SK-N-SH (cell line): ENCODE measurements around the gene CCDC13. TPM values are rescaled to one million over a fixed set of nuclear protein-coding genes. Genes with fewer than 3 reads are reported as not detected.

Experiments used
- CTCF ChIA-PET: fragments of 300-600, 350-600 bp; formaldehyde crosslinking; extraction: SDS; loops from one replicate; lab custom pipeline; 2021; lab: Yijun Ruan, JAX
- POLR2A ChIA-PET: fragments of 350-600 bp; sonication (Branson Sonifier 250); formaldehyde crosslinking; extraction: SDS; loops from one replicate; lab custom pipeline; 2020; ENCODE audit warnings: antibody characterized with exemption, inconsistent platforms; lab: Yijun Ruan, JAX
- DNase-seq: peaks from one replicate; pipeline ENCODE4 v3.0.0; 2012
- H2AFZ ChIP-seq: fragments of 200-600 bp; sonication (generic); 2 replicates; pipeline ENCODE4 v1.8.1; 2016; ENCODE audit warnings: antibody characterized with exemption, mild to moderate bottlenecking, low read depth
- H3F3A ChIP-seq: fragments of 200-600 bp; sonication (generic); replicated peaks from 2 replicates; pipeline ENCODE3; 2016; ENCODE audit warnings: antibody characterized with exemption, mild to moderate bottlenecking; ENCODE audit not compliant: insufficient read depth
- H3K27ac ChIP-seq, 2 experiments: fragments of 200-500 bp in 1 of 2; fragments of 200-600 bp in 1 of 2; sonication (Bioruptor generic) in 1 of 2; sonication (generic), shearing (Covaris generic) in 1 of 2; 2 replicates each; pipeline versions ENCODE4 v1.5.1 to v1.6.1; 2014 to 2016; ENCODE audit warnings: low read depth in 2 of 2, inconsistent platforms in 1 of 2, low read length in 1 of 2, mild to moderate bottlenecking in 1 of 2, mixed read lengths in 1 of 2
- H3K27me3 ChIP-seq: fragments of 200-600 bp; sonication (generic), shearing (Covaris generic); 2 replicates; pipeline ENCODE4 v1.6.1; 2016; ENCODE audit warnings: mixed run types; ENCODE audit not compliant: insufficient read depth
- H3K36me3 ChIP-seq, 2 experiments: fragments of 200-500 bp in 1 of 2; fragments of 200-600 bp in 1 of 2; sonication (Bioruptor generic) in 1 of 2; sonication (generic) in 1 of 2; replicated peaks in 1 of 2; 2 replicates each; pipeline versions ENCODE3 to v1.5.1; 2014 to 2016; ENCODE audit warnings: low read length in 1 of 2, mild to moderate bottlenecking in 1 of 2; ENCODE audit not compliant: insufficient read depth in 2 of 2, control insufficient read depth in 1 of 2
- H3K4me1 ChIP-seq, 2 experiments: fragments of 200-500 bp in 1 of 2; fragments of 200-600 bp in 1 of 2; sonication (Bioruptor generic) in 1 of 2; sonication (generic), shearing (Covaris generic) in 1 of 2; 2 replicates each; pipeline versions ENCODE4 v1.5.1 to v1.6.1; 2014 to 2016; ENCODE audit warnings: low read depth in 1 of 2, low read length in 1 of 2, mixed run types in 1 of 2; ENCODE audit not compliant: insufficient read depth in 2 of 2, control insufficient read depth in 1 of 2
- H3K4me2 ChIP-seq: fragments of 200-600 bp; sonication (generic), shearing (Covaris generic); 2 replicates; pipeline ENCODE4 v1.6.1; 2017; ENCODE audit warnings: mixed run types
- H3K4me3 ChIP-seq, 2 experiments: fragments of 200-500 bp in 1 of 2; fragments of 200-600 bp in 1 of 2; sonication (Bioruptor generic) in 1 of 2; sonication (generic), shearing (Covaris generic) in 1 of 2; 2 replicates each; pipeline versions ENCODE4 v1.5.1 to v1.8.1; 2014 to 2016; ENCODE audit warnings: low read depth in 2 of 2, inconsistent platforms in 1 of 2, low read length in 1 of 2, mild to moderate bottlenecking in 1 of 2, mixed read lengths in 1 of 2, moderate library complexity in 1 of 2
- H3K79me2 ChIP-seq: fragments of 200-600 bp; sonication (generic); 2 replicates; pipeline ENCODE4 v1.8.1; 2017; ENCODE audit warnings: mild to moderate bottlenecking; ENCODE audit not compliant: insufficient read depth
- H3K9ac ChIP-seq: fragments of 200-600 bp; sonication (generic); 2 replicates; pipeline ENCODE4 v1.6.1; 2017; ENCODE audit warnings: mixed run types
- H3K9me2 ChIP-seq: fragments of 200-600 bp; sonication (generic); 2 replicates; pipeline ENCODE4 v1.6.1; 2017; ENCODE audit warnings: mixed run types
- H3K9me3 ChIP-seq: fragments of 200-600 bp; sonication (generic); 2 replicates; pipeline ENCODE4 v1.6.1; 2017; ENCODE audit warnings: mixed run types, mild to moderate bottlenecking, moderate library complexity
- H4K20me1 ChIP-seq: fragments of 200-600 bp; sonication (generic); 2 replicates; pipeline ENCODE4 v1.6.1; 2017; ENCODE audit warnings: mild to moderate bottlenecking, mixed run types; ENCODE audit not compliant: insufficient read depth
- CHD2 ChIP-seq: fragments of 150-350 bp; IDR thresholded peaks from 2 replicates; pipeline ENCODE4 v1.6.1; 2018; ENCODE audit warnings: low read length; ENCODE audit not compliant: partially characterized antibody
- EP300 ChIP-seq, 2 experiments: IDR thresholded peaks; 2 replicates each; pipeline versions ENCODE4 v1.4.0 to v1.6.1; 2012; ENCODE audit warnings: borderline replicate concordance in 1 of 2, low read depth in 1 of 2, low read length in 1 of 2
- FOXJ3 ChIP-seq: sonication (generic); formaldehyde crosslinking; IDR thresholded peaks from 2 replicates; pipeline ENCODE4 v1.5.1; 2020; ENCODE audit warnings: mild to moderate bottlenecking, missing genetic modification reagents
- FOXM1 ChIP-seq: IDR thresholded peaks from 2 replicates; pipeline ENCODE4 v1.4.0; 2012; ENCODE audit warnings: low read depth, mild to moderate bottlenecking
- GABPA ChIP-seq: IDR thresholded peaks from 2 replicates; pipeline ENCODE4 v1.4.0; 2012; ENCODE audit warnings: low read depth, mild to moderate bottlenecking
- MEF2A ChIP-seq: IDR thresholded peaks from 2 replicates; pipeline ENCODE4 v1.4.0; 2012; ENCODE audit warnings: low read depth, borderline replicate concordance
- NFIC ChIP-seq: IDR thresholded peaks from 2 replicates; pipeline ENCODE4 v1.4.0; 2012; ENCODE audit warnings: borderline replicate concordance
- RAD21 ChIP-seq: IDR thresholded peaks from 2 replicates; pipeline ENCODE4 v1.6.1; 2012; ENCODE audit warnings: mild to moderate bottlenecking, low read length
- RXRA ChIP-seq: IDR thresholded peaks from 2 replicates; pipeline ENCODE4 v1.4.0; 2012; ENCODE audit warnings: low read depth, mild to moderate bottlenecking, borderline replicate concordance
- SMC3 ChIP-seq: IDR thresholded peaks from 2 replicates; pipeline ENCODE4 v1.6.1; 2012; ENCODE audit warnings: low read depth, low read length, improper control_type of control experiment
- TAF1 ChIP-seq: IDR thresholded peaks from 2 replicates; pipeline ENCODE4 v1.6.1; 2012; ENCODE audit warnings: low read depth, mild to moderate bottlenecking, low read length, moderate library complexity, borderline replicate concordance
- TCF12 ChIP-seq: IDR thresholded peaks from 2 replicates; pipeline ENCODE4 v1.4.0; 2012
- TEAD4 ChIP-seq: IDR thresholded peaks from 2 replicates; pipeline ENCODE4 v1.4.0; 2012; ENCODE audit warnings: mild to moderate bottlenecking, borderline replicate concordance; ENCODE audit not compliant: insufficient read depth
- YY1 ChIP-seq: IDR thresholded peaks from 2 replicates; pipeline ENCODE4 v1.4.0; 2012; ENCODE audit warnings: low read depth, mild to moderate bottlenecking
- WGBS: methylation state at CpG from one replicate; pipeline ENCODE4 v1.1.6; 2017; ENCODE audit warnings: low lambda C conversion rate; 5-methylcytosine and 5-hydroxymethylcytosine counted together
- polyA plus RNA-seq, 3 experiments: library from polyadenylated mRNA; depleted of rRNA; stranded (reverse); fragments of >200 nt; gene quantifications; 2 replicates each; pipeline ENCODE4 v1.2.3, GENCODE V29; 2012
- TF ChIP-seq, protein P1 (sequence below): fragments of 150-350 bp; IDR thresholded peaks from 2 replicates; pipeline ENCODE4 v1.6.1; 2017; ENCODE audit warnings: antibody characterized with exemption, low read length, low read depth, borderline replicate concordance
- TF ChIP-seq, protein P2 (sequence below): IDR thresholded peaks from 2 replicates; pipeline ENCODE4 v1.4.0; 2012; ENCODE audit warnings: low read depth
- TF ChIP-seq, protein P3 (sequence below): IDR thresholded peaks from 2 replicates; pipeline ENCODE4; 2012

The CCDC13 gene
- polyA plus RNA-seq, 1 of the 3 experiments (the other 2 are of a cell fraction), result 0.66 TPM

DNA sequence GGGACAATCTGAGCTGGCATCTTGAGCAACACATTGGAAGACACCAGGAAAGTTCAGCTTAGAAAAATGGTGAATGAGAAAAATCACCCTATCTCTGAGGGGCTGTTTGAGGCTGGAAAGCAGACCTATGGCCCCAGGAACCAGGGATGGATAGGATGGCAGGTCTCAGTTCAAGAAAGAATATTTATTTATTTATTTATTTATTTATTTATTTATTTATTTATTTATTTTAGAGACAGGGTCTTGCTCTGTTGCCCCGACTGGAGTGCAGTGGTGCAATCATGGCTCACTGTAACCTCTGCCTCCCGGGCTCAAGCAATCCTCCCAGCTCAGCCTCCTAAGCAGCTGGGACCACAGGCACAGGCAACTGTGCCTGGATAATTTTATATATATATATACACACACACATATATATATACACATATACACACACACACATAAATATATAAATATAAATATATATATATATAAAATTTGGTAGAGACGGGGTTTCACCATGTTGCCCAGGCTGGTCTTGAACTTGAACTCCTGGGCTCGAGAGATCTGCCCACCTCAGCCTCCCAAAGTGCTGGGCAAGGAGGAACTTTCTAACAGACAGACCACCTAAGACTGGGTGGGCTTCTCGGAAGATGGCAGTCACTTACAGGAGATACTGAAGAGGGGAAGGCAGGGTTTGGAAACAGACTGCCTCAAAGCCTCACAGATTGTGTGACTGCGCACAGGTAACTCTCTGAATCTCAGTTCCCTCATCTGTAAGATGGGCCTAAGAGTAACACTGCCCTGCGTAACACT, 29.7 kb downstream of the CCDC13 start:
- Histone ChIP-seq H3K4me2 (no peak overlapping the region), H3K9ac (no peak overlapping the region), H3K27ac (no peak overlapping the region), H3K9me3 (no peaks in the 10 kb centered on the region), H3K9me2 (no peaks in the 10 kb centered on the region), H3F3A (no peaks in the 10 kb centered on the region), H3K79me2 (no peaks in the 10 kb centered on the region), H2AFZ (no peak overlapping the region), H3K4me1 (no peaks in the 10 kb centered on the region), H3K36me3 (no peaks in the 10 kb centered on the region), H4K20me1 (no peaks in the 10 kb centered on the region), H3K4me3 (no peak overlapping the region), H3K27me3 (no peaks in the 10 kb centered on the region)
- TF ChIP-seq FOXM1 (no peak), SMC3 (no peak), GABPA (no peak), MEF2A (no peak), RAD21 (no peak), TCF12 (no peak), RXRA (no peak), YY1 (no peak), EP300 (IDR thresholded peaks at IDR 0.05; ENCODE audit: borderline replicate concordance in 1 of 2, low read depth in 1 of 2, low read length in 1 of 2) (no peak), TEAD4 (no peak), TAF1 (no peak)
- TF ChIP-seq, protein P1, sequence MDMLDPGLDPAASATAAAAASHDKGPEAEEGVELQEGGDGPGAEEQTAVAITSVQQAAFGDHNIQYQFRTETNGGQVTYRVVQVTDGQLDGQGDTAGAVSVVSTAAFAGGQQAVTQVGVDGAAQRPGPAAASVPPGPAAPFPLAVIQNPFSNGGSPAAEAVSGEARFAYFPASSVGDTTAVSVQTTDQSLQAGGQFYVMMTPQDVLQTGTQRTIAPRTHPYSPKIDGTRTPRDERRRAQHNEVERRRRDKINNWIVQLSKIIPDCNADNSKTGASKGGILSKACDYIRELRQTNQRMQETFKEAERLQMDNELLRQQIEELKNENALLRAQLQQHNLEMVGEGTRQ, result no peak
- TF ChIP-seq, protein P2, sequence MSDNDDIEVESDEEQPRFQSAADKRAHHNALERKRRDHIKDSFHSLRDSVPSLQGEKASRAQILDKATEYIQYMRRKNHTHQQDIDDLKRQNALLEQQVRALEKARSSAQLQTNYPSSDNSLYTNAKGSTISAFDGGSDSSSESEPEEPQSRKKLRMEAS, result no peak
- TF ChIP-seq, protein P3, sequence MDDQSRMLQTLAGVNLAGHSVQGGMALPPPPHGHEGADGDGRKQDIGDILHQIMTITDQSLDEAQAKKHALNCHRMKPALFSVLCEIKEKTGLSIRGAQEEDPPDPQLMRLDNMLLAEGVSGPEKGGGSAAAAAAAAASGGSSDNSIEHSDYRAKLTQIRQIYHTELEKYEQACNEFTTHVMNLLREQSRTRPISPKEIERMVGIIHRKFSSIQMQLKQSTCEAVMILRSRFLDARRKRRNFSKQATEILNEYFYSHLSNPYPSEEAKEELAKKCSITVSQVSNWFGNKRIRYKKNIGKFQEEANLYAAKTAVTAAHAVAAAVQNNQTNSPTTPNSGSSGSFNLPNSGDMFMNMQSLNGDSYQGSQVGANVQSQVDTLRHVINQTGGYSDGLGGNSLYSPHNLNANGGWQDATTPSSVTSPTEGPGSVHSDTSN, result no peak
- no peak for DNase-seq
- 81% methylated on average over 7 of the region's 7 CpGs for WGBS
- ChIA-PET CTCF (interaction anchor here (0.6 to 11.4 kb wide), 39 partner anchors 8 to 513 kb away, joined by 3 to 92 read pairs (median 3); partner anchors contain the start of genes HHATL, VIPR1 and ZBTB47), POLR2A (interaction anchor here (1.0 kb wide), 1 partner anchor 142 kb away, joined by 3 read pairs; no protein-coding TSS in a partner anchor)

DNA sequence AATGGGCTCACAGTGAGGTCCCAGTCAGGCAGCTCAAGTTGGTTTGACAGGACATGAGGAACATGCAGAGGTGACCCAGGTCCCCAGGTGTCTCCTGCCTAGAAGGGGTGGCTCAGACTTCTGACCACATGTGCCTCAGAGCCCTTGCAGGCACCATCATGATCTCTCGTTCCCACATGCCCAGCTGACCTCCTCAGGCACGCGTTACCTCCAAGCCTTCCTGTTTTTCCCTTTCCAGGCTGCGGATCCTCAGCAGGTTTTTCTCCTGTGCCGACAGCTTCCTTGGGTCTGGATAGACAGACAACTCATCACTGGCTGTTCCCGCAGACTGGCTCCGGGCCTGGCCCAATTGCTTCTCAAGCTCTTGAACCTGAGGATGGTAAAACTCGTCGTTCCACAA, 30.4 kb downstream of the CCDC13 start:
- no peak overlapping the region for H2AFZ ChIP-seq
- no peak for DNase-seq
- CTCF ChIA-PET, result interaction anchor here (0.6 to 11.4 kb wide), 6 partner anchors 7 to 495 kb away, joined by 3 to 92 read pairs (median 8); partner anchors contain the start of genes SEC22C and ZBTB47
- no peaks in the 10 kb centered on the region for H3K4me1 ChIP-seq
- H3K36me3 ChIP-seq, result no peaks in the 10 kb centered on the region
- TF ChIP-seq CHD2, result no peak
- no peak for TF ChIP-seq FOXJ3 (CRISPR knock-in tag)
- no peak for TF ChIP-seq NFIC
- no peak overlapping the region for H3K4me2 ChIP-seq
- POLR2A ChIA-PET, result no interaction called here
- no peaks in the 10 kb centered on the region for H4K20me1 ChIP-seq
- H3K9me2 ChIP-seq, result no peaks in the 10 kb centered on the region
- 89% methylated on average over 9 of the region's 9 CpGs for WGBS
- no peak overlapping the region for H3K27ac ChIP-seq
- H3K4me3 ChIP-seq, result no peak overlapping the region
- no peak overlapping the region for H3K9ac ChIP-seq
- H3K27me3 ChIP-seq, result no peaks in the 10 kb centered on the region
- no peaks in the 10 kb centered on the region for H3F3A ChIP-seq
- no peaks in the 10 kb centered on the region for H3K9me3 ChIP-seq
- no peaks in the 10 kb centered on the region for H3K79me2 ChIP-seq
